ENCODE results near the gene ANKFN1.
A peak's percentile ranks its signal among the peaks of the same experiment; 100 is the strongest.
"Not testable (repeated sequence)": the region's sequence is repeated elsewhere in the genome, so short reads cannot be mapped to it uniquely, and the experiment has no call there.

ANKFN1 gene

DNA sequence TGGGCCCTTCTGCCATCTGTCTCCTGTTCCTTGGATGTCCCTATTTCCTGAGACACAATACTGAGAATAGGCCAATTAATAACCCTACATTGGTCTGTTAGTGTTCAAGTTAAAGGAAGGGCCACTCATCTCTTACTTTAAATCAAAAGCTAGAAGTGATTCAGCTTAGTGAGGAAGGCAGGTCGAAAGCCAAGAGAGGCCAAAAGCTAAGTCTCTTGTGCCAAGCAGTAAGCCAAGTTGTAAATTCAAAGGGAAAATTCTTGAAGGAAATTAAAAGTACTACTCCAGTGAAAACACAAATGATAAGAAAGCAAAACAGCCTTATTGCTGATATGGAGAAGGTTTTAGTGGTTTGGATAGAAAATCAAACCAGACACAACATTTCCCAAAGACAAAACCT is 28.8 kb downstream of the ANKFN1 start:
- DNase-seq: no peak

DNA sequence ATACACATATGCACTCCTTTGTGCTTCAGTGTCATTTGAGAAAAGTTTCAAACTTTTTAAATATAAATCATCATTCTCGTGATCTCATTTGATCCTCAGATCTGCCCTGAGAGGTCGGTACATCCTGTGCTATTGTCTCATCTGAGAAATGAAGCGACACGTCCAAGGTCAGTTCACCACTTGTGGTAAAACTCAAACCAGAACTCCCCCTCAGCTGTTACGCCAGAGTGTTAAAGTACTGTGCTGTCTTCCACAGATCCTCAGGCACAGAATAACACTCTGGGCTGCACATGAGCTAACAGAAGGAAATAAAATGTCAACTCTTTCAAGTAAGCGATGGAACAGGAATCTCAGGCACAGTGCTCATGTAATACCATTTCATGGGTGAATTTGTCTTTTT is 31.4 kb downstream of the ANKFN1 start:
- no peak for DNase-seq

DNA sequence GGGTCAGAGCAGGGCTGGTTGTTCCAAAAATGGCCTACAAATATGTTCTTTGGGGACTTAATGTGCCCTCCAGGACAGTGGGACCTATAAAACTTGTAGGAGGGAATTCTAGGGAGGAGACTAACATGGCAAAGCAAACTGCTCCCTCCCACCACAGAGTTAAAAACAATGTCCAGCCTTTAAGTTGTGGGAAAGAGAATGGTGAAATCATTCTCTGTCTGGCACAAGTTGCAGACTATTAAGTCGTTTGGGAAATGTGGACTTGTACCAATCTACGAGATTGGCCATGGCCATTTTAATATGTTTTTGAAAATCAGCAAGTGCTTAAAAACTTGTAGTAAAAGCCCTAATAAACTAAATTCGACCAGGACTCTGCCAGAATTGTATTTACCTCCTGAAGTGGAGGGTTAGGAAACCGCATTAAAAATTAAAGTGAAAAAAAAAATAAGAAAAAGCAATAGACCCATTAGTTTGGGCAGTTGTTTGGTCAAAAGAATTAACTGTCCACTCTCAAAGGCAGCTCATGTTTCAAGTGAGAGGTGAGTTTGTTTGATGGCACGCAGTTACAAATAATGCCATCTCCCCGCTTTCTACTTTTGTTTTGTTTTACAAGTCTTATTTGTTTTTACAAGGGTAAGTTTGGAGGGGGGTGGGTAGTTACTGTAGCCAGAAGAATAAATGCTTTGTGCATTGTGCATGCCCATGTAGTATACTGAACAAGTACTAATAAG is 32.4 kb downstream of the ANKFN1 start:
- no peak for DNase-seq

DNA sequence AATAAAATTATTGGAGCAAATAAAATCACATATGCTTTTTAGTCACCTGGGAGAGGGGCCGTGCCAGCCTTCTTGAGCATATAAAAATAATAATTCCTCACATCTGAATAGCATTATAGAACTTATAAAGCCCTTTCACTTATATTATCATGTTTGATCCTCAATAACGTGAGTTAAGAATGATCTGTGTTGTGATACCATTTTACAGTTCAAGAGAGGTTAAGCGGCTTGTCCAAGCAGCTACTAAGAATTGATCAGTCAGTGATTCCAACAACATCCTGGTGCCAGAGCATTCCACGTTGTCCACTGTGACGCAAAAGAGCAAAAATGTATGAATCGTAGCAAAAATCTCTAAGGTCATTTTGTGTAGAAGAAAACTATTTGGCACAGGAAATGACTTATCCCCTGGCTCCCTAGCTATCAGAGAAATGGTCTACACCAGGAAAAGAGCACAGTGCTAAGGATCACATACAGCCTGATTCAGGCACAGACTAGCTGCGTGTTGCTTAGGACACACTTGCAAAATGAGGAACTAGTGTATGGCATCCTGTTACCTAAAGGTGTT is 33.0 kb downstream of the ANKFN1 start:
- peak; percentile 19 to 25 for DNase-seq

DNA sequence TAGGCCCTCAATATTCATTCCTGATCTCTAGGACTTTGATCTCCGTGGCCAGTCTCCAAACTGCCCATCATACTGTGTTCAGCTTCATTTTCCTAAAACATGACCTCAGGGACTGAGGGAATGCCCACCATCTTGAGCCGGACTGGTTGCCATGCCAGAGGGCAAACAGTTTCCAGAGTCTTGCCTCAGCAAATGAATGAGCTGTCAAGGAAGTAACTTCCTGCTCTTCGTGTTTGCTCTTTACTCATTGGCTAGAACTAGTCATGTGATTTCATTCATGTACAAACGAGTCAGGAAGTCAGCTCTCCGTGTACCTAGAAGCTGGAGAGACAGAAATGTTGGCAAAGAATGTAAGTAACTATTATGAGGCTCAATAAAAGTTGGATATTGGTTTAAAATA is 50.2 kb downstream of the ANKFN1 start:
- DNase-seq: peak in 1 of 2 experiments; percentile 3

DNA sequence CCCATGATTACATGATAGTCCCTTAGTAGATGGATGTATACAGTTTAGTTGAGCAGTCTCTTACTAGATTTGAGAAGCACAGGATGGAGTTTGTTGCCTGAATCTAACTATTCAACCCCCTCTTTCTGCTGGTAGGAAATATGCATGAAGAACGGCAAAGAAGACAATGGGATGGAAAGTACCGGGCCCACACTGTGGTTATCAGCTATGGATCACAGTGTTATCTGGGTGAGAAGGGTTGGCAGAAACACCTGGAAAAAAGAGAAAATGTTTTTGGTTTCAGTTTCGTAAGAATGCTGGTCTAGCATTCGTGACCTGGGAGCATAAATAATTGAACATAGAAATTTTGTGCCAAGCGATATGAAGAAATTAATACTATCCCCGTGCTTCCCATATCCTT is 53.1 kb downstream of the ANKFN1 start:
- no peak for DNase-seq

DNA sequence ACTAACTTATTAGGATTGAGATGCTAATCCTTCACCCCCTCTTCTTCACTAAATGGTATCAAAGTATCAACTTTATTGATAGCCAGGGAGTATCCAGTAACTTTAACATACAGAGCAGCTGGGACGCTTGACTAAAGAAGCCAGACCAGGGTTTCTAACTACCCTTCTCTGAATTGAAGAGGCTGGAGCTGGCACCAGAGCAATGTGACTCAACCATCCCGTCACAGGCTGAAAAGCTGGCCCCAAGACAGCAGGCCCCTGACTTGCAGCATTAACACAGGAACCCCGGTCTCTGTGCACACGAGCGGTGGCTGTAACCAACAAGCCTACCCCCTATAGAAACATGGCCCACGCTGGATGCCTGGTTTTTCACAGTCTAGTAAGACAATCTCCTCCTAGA is 59.8 kb downstream of the ANKFN1 start:
- DNase-seq: no peak

DNA sequence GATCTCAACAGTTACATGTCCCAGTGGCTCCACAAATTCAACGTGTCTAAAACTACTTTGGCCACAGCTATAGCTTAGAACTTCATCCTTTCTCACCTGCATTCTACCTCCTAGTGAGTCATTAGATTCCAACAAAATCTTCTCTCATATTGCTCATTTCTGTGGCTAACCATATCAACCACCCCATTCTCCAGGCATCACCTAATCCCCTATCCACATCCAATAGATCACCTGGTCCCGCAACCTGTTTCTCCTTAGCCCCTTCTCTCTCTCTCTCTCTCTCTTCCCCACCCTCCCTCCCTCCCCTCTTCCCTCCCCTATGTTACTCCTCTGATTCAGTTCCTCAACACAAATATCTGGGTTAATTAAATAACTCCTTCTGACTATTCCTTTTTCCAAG is 64.6 kb downstream of the ANKFN1 start:
- no peak for DNase-seq

DNA sequence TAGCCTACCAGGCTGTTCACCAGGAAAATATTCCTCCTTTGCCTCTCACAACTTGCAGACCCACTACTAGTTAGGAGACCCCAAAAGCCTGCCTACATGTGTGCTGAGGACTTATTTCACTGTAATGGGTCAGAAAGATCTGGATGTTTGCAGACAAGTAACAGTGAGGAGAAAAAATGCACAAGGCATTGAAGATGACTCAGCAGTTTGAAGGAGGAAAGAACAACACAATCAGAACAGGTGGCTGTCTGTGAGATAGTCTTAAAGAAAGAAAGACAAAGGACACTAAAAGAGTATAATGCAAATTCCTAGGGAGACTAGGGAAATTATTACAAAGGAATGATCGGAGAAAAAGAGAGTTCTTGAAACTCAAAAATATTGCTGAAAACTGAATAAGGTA is 69.0 kb downstream of the ANKFN1 start:
- no peak for DNase-seq

DNA sequence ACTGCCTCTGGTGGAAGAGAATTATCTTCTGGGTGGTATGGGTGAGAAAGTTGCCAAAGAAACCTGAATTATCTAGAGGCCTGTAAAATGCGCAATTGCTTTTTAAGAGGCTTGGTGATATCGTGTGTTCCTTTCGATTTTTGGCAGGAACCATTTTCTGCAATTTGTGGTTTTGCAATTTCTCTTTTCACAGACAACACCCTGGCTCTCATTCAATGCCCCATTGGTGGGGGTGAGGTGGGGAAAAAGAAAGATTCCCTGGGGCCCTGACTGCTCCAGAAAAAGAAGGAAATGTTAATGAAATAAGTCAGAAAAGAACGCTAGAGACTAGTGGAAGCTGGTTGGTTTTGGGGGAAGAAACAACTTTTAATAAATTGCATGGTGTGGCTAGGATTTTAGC is 77.4 kb downstream of the ANKFN1 start:
- no peak for DNase-seq

DNA sequence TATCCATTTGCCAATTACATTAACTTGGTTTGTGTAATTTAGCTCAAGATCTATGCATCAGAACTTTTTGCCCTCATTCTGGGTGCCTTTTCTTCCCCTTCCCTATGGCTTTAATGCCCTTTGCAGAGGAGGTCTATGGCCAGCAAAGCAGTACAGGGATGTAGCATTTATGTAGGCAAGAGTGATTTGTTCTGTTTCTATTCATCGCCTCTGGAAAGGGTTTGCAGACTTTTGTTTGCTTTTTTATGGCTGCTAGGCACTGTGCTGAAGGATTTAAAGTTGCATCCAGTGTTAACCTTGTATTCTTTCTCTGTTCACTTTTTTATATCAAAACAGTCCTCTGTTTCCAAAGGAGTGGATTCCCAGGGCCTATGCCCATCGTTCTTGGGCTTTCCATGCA is 78.0 kb downstream of the ANKFN1 start:
- no peak for DNase-seq

DNA sequence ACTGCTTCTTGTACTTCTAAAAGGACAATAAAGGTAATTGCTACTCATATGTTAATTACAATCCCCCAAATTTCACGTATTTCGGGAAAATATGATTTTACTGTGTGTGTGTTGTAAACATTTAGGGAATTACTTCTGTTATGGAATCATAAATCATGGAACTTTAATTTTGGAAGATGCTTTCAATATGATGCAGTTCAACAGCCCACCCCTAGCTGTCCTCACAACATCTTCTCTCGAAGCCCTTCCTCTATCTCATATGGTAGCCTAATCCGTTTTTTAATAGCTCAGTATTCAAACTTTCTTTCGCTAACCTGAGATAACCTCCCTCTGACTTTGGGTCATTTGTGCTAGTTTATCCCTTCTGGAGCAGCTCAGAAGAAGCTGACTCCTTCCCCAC is 78.4 kb downstream of the ANKFN1 start:
- no peak for DNase-seq

DNA sequence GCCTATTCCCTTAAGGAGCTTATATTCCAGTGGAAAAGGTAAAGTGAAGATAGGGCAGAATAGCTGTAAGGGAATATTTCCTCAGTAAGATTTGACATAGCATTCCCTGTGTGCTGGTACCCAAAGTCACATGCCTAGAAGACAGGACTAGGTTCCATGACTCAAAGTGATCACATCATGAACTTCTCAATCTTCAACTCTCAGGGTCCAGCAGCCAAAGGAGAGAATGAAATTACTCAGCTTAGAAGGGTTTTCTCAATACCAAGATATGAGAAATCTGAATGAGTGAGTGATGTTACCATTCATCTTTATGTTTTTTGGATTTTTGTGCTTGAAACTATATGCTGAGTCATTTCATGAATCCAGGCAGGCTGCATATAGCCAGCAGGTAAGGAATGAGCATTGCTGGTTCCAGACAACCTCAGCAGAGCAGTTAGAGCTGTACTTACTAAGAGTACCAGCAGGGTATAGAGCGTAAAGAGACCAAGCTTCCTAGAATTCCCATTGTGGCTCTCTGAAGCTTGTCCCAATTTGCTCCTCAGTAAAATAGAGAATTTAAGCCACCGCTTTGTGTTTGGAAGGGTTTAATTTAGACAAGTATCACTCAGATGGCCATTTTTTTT is 91.1 kb downstream of the ANKFN1 start:
- no peak for DNase-seq

DNA sequence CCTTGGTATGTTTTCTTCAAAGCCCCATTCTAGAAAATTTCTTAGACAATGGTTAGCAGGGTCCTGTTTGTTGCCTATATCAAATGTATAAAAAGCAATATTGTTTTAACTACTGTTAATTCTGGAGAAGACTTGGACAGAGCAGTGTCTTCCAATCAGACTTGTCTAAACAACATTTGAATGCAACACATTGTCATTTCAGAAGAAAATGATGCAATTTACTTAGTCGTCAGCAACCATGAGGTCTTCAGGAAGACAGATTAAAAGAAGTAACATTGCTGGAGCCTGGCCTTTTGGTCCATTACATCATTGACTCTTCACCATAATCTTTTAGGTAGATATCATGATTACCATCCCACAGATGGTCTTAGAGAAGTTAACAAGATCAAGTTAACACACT is 94.5 kb downstream of the ANKFN1 start:
- DNase-seq: no peak

DNA sequence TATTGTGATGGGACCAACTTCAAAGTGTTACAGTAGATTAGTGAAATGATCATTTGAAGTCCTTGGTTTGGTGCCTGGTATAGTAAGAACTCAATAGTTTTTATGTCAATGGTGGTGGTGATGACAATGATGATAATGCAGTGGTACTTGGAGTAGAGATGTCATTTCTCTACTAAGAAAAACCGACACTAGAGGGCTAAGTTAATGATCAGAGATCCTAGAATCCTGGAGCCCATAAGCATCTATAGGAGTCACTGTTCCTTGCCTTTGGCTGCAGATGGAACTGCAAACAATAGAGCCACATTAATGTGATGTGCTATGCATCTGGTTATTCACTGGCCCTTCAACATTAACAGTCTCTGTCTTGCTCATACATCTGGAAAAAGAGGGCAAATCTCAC is 103.8 kb downstream of the ANKFN1 start:
- DNase-seq: no peak

DNA sequence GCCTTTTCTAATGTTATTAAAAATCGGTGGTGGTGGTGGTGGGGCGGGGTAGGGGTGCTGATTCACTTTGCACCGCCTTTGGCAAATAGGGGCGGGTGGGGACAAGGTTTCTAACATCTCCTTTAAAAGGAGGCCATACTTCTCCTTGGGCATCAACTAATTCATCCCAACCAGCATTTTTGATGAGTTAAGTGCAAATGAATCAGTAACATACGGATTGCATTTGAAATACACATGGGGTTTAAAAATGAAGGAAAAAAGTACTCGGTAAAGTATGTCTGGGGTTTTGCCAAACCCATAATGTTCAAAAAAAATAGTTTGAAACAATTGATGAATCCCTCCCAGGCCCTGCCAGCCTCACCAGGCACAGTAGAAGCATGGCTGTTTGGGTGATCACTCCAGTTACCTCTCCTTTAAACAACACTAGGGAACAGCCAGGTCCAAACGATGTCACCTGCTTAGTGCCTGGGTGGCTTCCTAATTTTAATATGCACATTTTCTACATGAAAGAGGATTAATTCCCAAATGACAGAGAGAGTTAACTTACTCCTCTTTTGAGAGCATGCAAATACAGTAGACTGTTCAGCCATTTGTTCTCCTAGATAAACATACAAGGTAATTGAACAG is 107.2 kb downstream of the ANKFN1 start:
- DNase-seq: no peak

DNA sequence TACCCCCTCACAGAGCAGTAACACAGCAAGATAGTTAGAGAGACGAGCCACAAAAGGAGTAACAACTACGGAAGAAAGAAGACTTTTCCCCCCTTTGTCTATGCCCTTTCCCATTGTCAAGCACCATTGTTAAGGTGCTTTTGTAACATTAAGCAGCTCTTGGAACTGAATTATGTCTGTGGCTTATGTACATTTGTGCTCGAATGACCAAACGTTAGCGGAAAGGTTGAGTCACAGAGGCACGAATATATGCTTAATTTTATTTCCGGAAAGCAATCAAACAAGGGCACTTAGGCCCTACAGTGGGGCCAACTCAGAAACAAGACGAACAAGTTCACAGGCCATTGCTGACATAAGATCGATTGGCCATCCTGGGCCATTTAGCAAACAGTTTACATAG is 109.5 kb downstream of the ANKFN1 start:
- no peak for DNase-seq

DNA sequence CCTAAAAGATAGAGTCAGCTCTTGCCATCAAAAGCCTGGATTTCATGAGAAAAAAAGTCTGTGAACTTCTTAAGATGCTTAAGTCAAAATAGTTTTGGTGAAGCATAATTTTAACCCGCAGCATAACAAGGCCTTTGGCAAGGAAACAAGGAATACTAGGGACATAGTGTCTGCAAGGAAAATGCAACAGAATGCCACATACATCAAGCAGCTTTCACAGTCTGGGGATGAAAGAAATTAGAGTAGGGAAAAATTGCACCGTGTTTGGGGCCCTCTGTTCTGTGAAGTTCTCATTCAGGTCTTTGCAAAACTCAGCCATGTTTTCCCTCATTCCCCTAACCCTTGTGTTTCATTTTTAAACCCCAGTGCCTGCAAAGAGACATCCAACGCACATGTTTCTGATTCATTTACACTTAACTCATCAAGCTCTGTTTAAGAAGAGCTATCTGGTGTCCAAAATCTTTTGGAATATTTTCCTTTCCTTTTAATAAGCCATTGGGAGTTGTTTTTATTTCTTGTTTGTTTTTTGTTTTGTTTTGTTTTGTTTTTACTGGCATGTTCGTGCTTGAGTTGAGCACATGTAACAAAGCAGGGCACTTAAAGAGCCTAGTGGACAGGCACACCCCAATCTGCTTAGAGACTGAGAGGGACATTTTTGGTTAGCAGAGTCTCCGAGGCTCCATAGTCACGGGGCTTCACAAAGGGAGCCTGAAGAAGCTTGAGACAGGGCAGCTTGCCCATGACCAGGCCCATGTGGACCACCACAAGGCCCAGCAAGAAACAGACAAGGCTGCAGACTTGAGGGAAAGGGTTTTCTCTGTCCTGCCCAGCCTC is 116.5 kb downstream of the ANKFN1 start:
- DNase-seq: no peak

DNA sequence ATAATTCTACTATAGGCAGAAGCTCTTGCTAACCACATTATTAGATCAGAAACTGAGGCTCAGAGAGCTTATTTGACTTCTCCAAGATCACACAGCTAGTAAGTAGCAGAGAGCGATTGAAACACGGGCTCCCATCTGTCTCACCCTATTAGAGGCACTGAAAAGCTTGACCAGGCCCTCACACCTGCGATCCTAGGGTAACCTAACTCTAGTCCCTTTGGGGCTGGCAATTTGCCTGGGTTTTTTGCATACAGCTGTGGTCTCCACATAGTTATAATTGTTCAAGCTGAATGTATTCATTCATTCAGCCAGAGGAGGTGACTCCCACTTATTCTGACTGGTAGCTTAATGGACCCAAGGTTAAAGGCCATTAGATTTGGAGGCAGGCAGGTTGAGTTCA is 121.2 kb downstream of the ANKFN1 start:
- DNase-seq: no peak

DNA sequence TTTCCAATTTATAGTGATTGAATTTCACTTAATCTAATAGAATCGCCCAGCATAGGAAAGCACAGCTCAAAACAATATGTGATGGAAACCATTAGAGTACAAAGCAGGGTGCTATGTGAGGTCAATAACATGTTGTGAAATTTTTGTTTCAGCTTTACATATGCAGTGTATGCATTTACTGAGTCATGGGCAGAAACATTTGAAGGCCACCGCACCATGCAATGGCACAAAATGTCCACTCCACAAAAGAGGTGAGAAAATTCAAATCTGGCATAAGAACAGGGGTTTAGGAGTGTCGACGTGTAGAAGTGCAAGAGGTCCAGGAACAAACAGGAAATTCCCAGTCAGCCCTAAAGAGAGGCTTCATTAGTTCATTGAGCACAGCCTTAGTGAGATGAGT is 131.2 kb downstream of the ANKFN1 start:
- no peak for DNase-seq

DNA sequence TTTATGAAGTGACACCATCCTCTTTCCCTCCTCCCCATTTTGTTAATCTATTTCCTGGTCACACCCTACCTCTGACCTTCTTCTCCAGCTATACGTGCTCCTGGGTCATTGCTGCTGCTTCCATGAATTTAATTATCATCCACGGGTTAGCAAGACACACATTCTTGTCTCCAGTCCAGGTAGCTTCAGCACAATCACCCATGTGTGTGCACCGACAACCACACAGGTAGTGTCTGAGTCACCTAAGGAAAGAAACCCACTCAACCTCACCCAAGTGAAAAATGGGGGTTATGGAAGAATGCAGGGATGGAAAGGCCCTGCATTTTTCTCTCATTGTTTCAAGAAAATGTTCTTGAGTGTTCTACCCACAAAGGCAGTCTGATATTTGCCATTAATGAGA is 135.5 kb downstream of the ANKFN1 start:
- DNase-seq: not testable (repeated sequence)

DNA sequence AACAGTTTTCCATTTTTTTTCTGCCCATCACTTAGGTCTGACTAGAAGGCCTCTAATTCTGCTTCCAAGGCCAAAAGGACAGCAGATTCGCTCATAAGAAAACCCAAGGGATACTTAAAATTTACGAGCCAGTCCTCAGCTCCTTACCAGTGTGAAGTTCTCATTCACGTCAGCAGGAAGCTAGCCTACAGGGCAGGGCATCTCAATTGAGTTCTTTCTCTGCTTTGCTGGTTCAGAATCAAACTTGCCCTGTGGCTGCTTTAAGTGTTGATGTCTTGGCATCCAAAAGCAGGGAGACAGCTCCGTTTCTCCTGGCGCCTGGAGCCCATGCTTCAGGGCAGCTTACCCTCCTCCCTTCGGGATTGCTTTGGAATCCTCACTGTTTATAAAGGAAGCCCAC is 136.0 kb downstream of the ANKFN1 start:
- DNase-seq: no peak

DNA sequence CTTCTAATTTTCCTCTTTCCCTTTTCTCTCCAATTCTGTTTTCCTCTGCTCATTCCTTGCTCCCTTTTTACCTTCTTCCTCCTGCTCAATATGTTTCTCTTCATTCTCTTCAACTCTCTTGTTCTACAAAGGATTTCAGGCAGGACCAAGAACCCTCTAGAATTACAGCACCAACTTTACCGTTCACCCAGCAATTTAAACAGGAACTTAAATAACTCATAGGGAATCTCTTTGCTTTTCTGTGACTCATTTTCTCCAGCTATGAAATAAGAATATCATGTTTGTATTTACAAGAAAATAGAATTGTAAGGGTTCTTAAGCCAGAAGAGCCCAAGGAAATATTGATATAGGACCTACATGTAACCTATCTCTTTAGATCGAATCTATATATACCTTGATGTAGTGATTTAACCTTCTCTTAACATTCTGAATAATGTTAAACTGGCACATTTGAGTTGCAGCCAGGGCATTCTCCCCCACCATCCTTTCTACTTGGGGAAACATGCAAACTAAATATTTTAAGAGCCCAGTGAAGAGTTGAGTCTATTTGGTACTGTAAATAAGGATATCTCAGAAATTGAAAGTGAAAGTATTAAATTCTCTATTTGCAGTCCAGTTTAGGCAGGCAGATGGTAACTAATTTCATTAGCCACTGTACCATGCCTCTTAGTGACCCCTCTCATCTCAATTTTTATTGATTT is 137.0 kb downstream of the ANKFN1 start:
- no peak for DNase-seq
